Right ventricle myocardium superior (tissue), 1 donor: ENCODE data around the gene VKORC1L1. TPM values are rescaled to one million over a fixed set of nuclear protein-coding genes. Genes with fewer than 3 reads are reported as not detected.
"Not testable (repeated sequence)": the region's sequence is repeated elsewhere in the genome, so short reads cannot be mapped to it uniquely, and the experiment has no call there.

Experiments used
- ATAC-seq: fragments of 200-7000 bp; cut with Tn5 transposase; one replicate; pipeline ENCODE4 v1.9.1; 2020; ENCODE audit warnings: mild to moderate bottlenecking; ENCODE audit not compliant: poor library complexity
- DNase-seq: peaks from one replicate; pipeline ENCODE4 v3.0.0-alpha.2; 2020
- intact Hi-C: fragments of 100-400 bp; cut with DNase I; formaldehyde crosslinking; loops from one replicate; pipeline ENCODE4 v1.11.2; 2022
- total RNA-seq: library from RNA; stranded (reverse); fragmentation: NEBNext Ultra II Directional; extraction: Animal tissue kit (Norgen Biotek cat#: 25700); gene quantifications from one replicate; pipeline ENCODE4 v1.2.1, GENCODE V29; 2021
- donor health status: DM: no; HTN: yes; CAD: no; lungs with severe emphysema.

Gene VKORC1L1
- total RNA-seq, 1 donor from 2014 or later = 17.6 TPM

DNA sequence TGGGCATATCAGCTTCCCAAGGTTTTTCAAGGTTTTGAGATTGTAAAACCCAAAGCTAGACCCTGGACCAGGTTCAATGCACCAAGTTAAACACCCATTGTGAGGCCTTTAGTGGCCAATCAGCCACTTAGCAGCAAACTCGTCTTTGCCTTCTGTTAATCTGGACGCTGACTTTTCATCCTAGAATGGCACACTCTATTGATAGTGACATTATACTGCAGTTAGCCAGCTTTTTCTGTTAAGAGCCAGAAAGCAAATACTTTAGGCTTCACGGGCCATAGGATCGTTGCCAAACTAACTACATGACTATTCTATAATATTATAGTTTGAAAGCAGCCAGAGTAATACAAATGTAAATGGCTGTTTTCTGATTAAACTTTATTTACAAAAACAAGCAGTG, 51.3 kb downstream of the VKORC1L1 start:
- ATAC-seq (no peak), DNase-seq (no peak)
- intact Hi-C loops = no loop called here

- no peak for ATAC-seq
- intact Hi-C loops = no loop called here
- DNase-seq = no peak
Observed at GRCh38 chr7:65925040-65925439, 52.2 kb downstream of the VKORC1L1 start.

- DNase-seq (no peak), ATAC-seq (no peak)
- intact Hi-C loops = no loop called here
Observed at GRCh38 chr7:65926588-65926987, 53.7 kb downstream of the VKORC1L1 start.

DNA sequence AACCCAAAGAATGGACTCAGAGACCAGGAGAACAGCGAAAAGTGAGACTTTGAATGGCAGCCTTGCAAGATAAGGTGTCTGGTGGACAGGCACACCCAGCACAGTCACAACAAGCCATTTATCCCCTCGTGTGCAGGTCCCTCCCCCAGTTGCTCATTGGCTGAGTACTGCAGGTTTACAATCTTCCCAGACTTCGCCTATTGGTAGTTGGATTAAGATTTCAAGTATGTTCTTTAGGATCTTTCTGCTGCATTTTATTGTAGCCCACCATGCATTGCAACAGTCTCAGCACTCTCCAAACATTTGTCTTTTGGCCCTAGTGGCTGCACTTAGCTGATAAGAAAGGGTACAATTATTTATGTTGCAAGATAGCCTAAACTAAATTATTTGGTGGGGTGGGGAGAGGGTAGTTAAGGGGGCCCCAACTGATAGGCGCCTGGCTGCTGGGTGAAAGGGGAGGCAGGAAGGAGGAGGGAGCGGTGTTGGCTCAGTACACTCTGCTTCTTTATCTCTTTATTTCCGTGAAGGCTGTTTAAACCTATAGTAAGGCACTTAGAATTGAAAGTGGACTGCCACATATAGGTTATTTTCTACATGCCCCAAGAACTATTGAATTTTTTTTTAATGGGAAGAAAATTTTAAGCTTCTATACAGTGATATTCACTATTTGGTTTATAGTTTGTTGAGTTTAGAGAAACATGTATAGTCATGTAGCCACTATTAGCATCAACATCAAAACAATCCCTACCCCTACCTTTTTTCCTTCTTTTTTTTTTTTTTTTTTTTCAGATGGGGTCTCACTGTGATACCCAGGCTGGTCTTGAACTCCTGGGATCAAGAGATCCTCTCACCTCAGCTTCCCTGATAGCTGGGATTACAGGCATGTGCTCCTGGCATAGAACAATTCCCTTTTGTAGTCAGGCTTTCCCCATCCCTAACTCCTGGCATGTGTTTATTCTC, 54.9 kb downstream of the VKORC1L1 start:
- intact Hi-C loops = no loop called here
- DNase-seq = no peak
- no peak for ATAC-seq

DNA sequence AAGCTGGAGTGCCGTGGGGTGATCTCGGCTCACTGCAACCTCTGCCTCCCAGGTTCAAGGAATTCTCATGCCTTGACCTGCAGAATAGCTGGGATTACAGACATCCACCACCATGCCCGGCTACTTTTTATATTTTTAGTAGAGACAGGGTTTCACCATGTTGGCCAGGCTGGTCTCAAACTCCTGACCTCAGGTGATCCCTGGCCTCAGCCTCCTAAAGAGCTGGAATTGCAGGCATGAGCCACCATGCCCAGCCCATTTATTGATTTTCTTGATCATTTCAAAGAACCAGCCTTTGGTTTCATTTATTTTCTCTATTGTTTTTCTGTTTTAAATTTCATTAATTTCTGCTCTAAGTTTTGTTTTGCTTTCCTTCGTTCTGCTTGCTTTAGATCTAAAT, 58.8 kb downstream of the VKORC1L1 start:
- DNase-seq (no peak), ATAC-seq (no peak)
- intact Hi-C loops = no loop called here

DNA sequence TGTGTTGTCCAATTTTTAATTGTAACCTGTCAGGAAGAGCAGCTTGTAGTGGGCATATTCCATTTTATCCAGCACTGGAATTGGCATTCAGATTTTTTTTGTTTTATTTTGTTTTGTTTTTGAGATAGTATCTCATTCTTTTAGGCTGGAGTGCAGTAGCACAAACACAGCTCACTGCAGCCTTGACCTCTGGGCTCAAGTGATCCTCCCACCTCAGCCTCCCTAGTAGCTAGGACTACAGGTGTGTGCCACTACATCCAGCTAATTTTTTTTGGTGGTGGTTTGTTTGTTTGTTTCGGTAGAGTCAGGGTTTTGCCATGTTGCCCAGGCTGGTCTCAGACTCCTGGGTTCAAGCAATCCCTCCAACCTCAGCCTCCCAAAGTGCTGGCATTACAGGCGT, 64.4 kb downstream of the VKORC1L1 start:
- ATAC-seq (no peak), DNase-seq (no peak)
- intact Hi-C loops = no loop called here

- DNase-seq (no peak), ATAC-seq (no peak)
- intact Hi-C loops = no loop called here
Observed at GRCh38 chr7:65938336-65938895, 65.5 kb downstream of the VKORC1L1 start.

DNA sequence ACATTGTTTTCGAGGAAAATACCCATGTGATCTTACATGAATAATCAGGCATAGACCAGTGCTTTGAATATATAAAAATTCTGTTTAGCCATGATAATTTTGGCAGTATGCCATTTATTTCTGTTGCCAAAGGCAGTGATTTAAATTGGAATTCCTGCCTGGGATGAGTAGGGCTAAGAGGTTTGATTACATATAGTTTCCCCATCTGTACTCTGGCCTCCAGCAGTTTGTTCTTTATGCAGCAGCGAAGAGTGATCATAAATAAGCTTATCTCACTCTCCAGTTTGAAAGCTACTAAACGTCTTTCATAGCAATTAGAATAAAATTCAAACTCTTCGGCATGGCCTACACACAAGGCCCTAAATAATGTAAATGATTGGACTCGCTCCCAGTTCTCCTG, 72.9 kb downstream of the VKORC1L1 start:
- ATAC-seq, intact Hi-C loops, DNase-seq: not testable (repeated sequence)

GRCh38 chr7:65946904-65947303, 74.0 kb downstream of the VKORC1L1 start:
- DNase-seq = no peak
- intact Hi-C loops = no loop called here
- ATAC-seq = no peak

DNA sequence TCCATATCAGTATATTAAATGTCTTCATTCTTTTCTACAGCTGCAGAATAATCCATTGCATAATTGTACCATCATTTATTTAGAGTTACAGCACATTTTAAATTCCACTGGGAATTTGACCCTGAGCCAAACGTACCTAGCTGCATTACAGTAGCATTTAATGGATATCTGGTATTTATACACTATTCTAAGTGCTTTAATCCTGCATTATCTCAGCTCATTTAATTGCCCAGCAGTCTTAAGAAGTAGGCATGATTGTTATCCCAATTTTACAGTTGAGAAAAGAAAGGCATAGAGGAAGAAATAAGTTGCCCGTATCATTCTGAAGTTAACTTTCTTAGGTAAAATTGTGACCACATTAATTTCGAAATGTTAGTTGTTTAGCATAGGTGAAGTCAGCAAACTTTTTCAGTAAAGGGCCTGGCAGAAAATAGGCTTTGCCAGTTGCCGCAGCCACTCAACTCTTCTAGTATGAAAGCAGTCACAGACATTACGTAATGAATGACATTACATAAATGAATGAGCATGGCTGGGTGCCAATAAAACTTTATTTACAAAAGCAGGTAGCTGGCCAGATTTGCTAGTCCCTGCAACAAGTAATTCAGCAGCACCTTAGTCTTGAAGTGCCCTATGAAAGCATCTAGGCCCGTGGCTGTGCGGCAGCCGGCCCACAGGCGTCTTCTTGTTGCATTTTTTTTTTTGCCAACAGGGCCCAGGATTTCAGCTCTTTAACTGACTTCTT, 79.1 kb downstream of the VKORC1L1 start:
- intact Hi-C loops = no loop called here
- no peak for ATAC-seq
- no peak for DNase-seq

- no peak for ATAC-seq
- DNase-seq = no peak
- intact Hi-C loops = no loop called here
Observed at GRCh38 chr7:65953001-65953720, 80.3 kb downstream of the VKORC1L1 start.

- no peak for DNase-seq
- intact Hi-C loops = no loop called here
- no peak for ATAC-seq
Observed at GRCh38 chr7:65953890-65954450, 81.1 kb downstream of the VKORC1L1 start.

DNA sequence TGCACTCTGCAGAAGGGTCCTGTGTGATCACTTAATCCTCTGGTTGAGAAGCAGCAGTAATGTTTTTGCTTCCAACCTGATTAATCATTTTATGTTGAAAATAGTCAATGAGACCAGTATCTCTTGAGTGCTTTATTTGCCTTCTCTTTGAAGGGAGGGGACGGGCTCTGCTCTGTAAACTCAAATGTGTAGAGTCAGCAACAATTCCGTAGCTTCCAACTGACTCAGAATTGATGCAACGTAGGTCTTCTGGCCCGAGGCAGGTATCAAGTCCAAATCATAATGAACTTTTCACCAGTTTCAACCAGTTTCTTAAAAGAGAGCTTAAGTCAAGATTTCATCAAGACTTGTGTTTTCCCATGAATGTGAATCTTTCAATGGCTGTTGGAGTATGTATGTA, 82.8 kb downstream of the VKORC1L1 start:
- DNase-seq (no peak), ATAC-seq (no peak)
- intact Hi-C loops = no loop called here

- DNase-seq (no peak), ATAC-seq (no peak)
- intact Hi-C loops = no loop called here
Observed at GRCh38 chr7:65960351-65961074, 87.6 kb downstream of the VKORC1L1 start.

GRCh38 chr7:65962033-65962432, 89.2 kb downstream of the VKORC1L1 start:
- DNase-seq (no peak), ATAC-seq (no peak)
- intact Hi-C loops = no loop called here

DNA sequence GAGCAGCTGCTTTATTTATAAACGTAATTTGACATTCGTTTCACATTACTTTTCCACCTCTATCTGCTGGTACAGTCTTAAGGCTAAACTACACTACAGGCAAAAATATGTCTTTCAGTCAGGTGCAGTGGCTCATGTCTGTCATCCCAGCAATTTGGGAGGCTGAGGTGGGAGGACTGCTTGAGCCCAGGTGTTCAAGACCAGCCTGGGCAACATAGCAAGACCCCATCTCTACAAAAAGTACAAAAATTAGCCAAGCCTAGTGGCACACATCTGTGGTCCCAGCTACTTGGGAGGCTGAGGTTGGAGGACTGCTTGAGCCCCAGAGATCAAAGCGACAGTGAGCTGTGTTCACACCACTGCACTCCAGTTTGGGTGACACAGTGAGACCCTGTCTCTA, 91.8 kb downstream of the VKORC1L1 start:
- ATAC-seq, intact Hi-C loops, DNase-seq: not testable (repeated sequence)

GRCh38 chr7:65966146-65966545, 93.3 kb downstream of the VKORC1L1 start:
- intact Hi-C loops = no loop called here
- DNase-seq (no peak), ATAC-seq (no peak)
